Measurements from ENCODE around the gene MICAL3.

DNA sequence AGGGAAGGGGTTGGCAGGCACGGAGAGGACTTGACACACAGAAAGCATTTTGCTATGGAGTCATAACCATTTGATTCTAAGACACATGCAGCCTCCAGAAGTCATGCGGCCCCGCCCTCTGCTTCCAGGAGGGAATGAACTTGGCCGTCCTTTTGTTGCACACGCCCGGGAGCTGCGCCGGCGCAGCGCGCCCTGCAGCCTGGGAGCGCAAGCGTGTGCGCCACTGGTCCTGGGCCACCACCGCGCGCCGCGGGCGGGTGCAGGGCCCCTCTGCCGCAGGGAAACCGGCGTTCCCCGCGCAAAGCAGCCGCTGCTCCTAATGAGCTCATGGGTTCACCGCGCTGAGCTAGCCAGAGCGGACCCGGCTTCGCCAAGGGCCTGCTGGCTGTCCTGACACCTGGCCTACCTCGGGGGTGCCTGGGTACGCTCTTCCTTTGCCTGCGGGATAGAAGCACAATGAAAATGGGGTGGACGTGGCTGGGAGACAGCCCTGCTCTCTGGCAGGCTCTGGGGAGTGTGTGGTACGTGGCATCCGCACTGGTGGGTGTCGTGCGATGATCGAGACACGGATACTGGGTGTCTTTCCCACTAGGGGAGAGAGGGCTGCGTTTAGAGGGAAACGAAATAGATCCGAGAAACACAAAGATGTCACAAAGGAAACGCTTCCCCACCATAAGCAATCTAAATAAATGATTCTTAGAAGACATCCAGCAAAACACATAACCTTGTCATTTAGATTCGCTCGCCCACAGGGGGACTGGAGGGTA lies 669 bp downstream of the MICAL3 start:
- TF ChIP-seq POLR2A (IDR thresholded peaks at IDR 0.05), result no peak
- TF ChIP-seq, protein P1, sequence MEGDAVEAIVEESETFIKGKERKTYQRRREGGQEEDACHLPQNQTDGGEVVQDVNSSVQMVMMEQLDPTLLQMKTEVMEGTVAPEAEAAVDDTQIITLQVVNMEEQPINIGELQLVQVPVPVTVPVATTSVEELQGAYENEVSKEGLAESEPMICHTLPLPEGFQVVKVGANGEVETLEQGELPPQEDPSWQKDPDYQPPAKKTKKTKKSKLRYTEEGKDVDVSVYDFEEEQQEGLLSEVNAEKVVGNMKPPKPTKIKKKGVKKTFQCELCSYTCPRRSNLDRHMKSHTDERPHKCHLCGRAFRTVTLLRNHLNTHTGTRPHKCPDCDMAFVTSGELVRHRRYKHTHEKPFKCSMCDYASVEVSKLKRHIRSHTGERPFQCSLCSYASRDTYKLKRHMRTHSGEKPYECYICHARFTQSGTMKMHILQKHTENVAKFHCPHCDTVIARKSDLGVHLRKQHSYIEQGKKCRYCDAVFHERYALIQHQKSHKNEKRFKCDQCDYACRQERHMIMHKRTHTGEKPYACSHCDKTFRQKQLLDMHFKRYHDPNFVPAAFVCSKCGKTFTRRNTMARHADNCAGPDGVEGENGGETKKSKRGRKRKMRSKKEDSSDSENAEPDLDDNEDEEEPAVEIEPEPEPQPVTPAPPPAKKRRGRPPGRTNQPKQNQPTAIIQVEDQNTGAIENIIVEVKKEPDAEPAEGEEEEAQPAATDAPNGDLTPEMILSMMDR (IDR thresholded peaks at IDR 0.05), result no peak

Data from suprapubic skin (tissue), 3 donors.